ENCODE results near the gene DIPK1A.
"Not testable (repeated sequence)": the region's sequence is repeated elsewhere in the genome, so short reads cannot be mapped to it uniquely, and the experiment has no call there.

DIPK1A gene

GRCh38 chr1:92921031-92922023 lies 39.9 kb downstream of the DIPK1A start:
- no peak for DNase-seq (ENCODE audit: low read depth in 2 of 2)

- DNase-seq (ENCODE audit: low read depth in 2 of 2): no peak
Observed at GRCh38 chr1:92916899-92917298, 44.4 kb downstream of the DIPK1A start.

DNA sequence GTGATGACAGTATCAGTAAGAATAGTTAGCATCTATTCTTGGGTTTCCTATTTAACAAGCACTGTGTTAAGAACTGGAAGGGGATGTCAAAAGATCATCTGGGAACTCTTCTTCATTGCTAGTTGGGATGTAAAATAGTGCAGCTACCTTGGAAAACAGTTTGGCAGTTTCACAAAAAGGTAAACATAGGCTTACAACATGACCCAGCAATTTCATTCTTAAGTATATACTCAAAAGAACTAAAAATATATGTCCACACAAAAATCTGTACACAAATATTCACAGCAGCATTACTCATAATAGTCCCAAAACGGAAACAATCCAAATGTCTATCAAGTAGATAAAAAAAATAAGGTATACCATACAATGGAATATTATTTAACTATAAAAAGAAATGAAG lies 45.7 kb downstream of the DIPK1A start:
- no peak for DNase-seq (ENCODE audit: low read depth in 2 of 2)

DNA sequence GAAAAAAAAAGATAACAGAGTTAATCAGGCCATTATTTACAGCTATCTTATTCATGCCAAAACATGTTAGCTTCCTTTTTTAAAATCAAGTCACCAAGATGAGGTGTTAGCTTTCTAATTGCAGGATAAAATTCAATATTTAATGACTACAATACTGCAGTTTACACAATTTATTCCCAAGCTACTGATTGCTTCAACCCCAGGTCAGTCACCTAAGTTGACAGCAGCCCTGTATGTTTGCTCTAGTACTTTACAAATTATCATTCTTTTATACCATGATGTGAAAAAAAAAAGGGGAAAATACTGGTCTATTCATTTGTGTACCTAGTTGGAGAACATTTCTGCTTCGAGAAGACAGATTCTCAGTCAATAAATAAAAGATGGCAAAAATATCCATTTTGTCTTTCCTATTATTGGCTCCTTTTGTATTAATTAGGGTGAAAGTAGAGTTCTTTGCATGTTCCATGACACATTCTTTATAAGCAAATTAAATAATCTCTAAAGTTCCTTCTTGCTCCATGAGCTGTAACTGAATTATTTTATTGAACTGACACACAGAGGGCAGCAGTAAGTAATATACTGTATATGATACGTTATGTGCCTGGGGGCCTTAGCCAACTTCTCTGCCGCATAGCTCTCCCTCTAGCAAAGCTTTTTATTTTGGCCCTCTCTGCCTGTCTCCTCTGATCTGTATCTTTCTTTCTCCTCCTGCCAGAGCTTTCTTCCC lies 48.0 kb downstream of the DIPK1A start:
- no peak for DNase-seq (ENCODE audit: low read depth in 2 of 2)

DNA sequence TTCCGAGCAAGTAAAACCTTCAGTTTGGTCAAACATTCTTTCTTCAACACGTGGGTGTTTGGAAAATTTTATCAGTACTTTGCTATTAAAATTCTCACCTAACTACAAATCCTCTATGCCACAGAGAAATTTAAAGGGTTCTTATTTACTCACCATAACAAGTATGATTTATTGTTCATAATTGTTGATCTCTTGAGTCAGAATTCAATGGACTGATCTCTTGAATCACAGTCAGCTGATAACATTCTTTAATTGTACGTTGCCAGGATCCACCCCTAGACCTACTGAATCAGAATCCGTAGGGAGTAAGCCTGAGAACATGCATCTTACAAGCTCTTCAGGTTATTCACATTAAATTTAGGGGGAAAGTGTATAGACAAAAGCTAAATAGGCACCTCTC lies 51.2 kb downstream of the DIPK1A start:
- no peak for DNase-seq (ENCODE audit: low read depth in 2 of 2)

GRCh38 chr1:92909321-92909720 lies 51.9 kb downstream of the DIPK1A start:
- no peak for DNase-seq (ENCODE audit: low read depth in 2 of 2)

DNA sequence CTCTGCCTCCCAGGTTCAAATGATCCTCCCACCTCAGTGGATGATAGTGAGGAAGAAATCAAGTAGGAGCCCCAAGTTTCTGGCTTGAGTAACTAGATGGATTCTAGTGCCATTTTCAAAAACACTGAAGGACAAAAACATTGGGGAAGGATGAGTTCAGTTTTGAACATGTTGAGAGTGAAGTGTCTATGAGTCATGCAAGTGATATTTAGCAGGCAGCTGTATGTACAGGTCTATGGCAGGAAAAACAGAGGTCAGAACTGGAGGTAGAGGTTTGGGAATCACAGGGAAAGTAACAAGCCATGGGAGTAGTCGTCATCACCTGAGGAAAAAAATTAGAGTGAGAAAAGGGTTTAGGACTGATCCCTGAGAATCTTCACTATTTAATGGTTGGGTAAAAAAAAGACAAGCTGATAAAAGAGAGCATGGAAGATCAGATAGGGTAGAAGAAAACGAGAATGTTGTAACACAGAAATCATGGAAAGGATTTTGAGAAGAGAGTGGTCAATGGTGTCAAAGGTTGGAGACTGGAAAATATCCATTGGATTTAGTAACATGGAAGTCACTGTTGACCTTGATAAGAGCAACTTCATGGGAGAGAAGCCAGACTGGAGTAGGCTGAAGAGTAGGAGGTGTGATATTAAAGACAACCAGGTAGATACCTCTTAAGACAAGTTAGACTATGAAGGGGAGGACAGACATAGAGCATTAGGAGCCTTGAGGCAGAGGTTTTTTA lies 53.1 kb downstream of the DIPK1A start:
- DNase-seq (ENCODE audit: low read depth in 2 of 2): no peak

DNA sequence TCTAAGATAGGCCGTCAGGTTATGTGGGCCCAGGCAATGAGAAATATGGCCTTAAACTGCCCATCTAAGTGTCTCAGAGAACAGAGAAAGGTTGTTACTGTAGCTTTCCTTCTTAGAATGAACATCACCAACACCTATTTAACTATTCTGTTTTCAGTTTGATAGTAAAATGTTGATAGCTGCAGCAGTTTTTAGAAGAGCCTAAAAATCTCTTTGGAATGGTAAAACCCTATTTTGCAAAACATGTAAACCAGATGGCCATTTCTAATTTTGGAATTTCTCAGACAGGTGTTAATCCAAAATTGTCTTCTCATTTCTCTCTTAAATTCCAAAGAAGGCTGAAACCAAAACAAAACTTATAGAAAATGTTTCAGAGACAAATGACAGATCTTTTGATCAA lies 57.5 kb downstream of the DIPK1A start:
- no peak for DNase-seq (ENCODE audit: low read depth in 2 of 2)

GRCh38 chr1:92902406-92902744 lies 58.9 kb downstream of the DIPK1A start:
- DNase-seq (ENCODE audit: low read depth in 2 of 2): no peak

GRCh38 chr1:92901699-92902405 lies 59.4 kb downstream of the DIPK1A start:
- DNase-seq (ENCODE audit: low read depth in 2 of 2): no peak

- no peak for DNase-seq (ENCODE audit: low read depth in 2 of 2)
Observed at GRCh38 chr1:92901126-92901525, 60.1 kb downstream of the DIPK1A start.

- no peak for DNase-seq (ENCODE audit: low read depth in 2 of 2)
Observed at GRCh38 chr1:92900539-92900938, 60.7 kb downstream of the DIPK1A start.

- DNase-seq (ENCODE audit: low read depth in 2 of 2): no peak
Observed at GRCh38 chr1:92899780-92900179, 61.5 kb downstream of the DIPK1A start.

- DNase-seq (ENCODE audit: low read depth in 2 of 2): not testable (repeated sequence)
Observed at GRCh38 chr1:92898053-92898452, 63.2 kb downstream of the DIPK1A start.

DNA sequence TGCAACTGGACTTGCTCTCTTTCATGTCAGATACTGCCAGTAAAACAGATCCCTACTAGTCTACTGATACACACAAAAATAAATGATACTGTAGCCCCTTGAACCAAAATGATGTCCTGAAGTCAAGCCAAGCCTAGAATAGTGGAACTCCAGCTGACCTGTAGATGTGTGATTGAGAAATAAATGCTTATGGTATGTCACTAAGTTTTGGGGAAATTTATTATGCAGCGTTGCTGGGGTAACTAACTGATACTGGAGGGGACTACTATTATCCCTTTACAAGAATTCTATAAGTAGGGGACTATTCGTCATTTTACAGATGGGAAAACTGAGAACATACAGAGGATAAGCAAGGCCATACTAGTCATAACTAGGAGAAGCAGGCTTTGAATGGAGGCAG lies 73.8 kb downstream of the DIPK1A start:
- no peak for DNase-seq (ENCODE audit: low read depth in 2 of 2)

DNA sequence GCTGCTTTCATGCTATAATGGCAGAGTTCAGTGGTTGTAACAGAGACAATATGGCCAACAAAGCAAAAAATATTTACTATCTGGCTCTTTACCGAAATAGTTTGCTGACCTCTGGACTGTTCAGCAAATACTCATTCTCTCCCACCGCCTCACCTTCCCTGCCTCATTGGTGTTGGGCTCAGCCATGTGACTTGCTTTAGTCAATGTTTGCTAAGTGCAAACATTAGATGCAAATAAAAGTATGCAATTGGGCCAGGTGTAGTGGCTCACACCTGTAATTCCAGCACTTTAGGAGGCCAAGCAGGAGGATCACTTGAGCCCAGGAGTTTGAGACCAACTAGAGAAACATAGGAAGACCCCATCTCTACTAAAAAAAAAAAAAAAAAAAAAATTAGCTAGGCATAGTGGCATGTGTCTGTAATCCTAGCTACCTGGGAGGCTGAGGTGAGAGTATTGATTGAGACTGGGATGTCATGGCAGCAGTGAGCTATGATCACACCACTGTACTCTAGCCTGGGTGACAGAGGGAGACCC lies 74.3 kb downstream of the DIPK1A start:
- no peak for DNase-seq (ENCODE audit: low read depth in 2 of 2)

GRCh38 chr1:92884195-92884594 lies 77.1 kb downstream of the DIPK1A start:
- DNase-seq (ENCODE audit: low read depth in 2 of 2): no peak

DNA sequence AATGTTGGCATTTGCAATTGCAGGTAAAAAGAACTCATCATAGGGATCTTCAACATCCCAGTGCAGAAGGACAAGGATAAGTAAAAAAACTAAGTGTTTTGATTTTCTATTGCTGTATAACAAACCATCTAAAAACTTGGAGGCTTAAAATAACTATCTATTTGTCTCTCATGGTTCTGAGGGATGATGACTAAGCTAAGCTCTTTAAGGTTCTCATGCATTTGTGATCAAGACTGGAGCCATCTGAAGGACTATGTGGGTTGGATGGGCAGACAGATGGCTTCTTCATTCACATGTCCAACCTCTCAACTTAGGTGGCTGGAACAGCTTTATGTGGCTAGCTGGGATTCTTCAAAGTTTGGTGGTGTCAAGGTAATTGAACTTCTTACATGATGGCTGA lies 78.0 kb downstream of the DIPK1A start:
- no peak for DNase-seq (ENCODE audit: low read depth in 2 of 2)

DNA sequence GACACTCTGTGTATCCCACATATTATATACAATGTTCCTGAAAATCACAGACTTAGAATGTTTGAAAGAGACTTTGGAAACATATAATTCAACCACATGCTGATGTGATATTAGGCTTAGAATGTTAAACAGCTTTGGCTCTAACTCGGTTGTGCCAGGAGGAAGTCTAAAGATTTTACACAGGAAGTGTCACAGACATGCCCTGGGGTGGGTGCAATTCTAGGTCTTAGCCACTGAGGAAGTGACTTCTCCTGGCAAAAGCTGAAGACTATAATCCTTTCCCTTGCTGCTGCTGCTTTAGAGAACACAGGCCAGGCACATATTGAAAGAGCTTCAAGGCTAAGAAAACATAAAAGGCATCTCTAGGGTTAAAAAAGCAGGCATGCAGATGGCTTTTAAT lies 78.4 kb downstream of the DIPK1A start:
- no peak for DNase-seq (ENCODE audit: low read depth in 2 of 2)

GRCh38 chr1:92881391-92881790 lies 79.9 kb downstream of the DIPK1A start:
- no peak for DNase-seq (ENCODE audit: low read depth in 2 of 2)

DNA sequence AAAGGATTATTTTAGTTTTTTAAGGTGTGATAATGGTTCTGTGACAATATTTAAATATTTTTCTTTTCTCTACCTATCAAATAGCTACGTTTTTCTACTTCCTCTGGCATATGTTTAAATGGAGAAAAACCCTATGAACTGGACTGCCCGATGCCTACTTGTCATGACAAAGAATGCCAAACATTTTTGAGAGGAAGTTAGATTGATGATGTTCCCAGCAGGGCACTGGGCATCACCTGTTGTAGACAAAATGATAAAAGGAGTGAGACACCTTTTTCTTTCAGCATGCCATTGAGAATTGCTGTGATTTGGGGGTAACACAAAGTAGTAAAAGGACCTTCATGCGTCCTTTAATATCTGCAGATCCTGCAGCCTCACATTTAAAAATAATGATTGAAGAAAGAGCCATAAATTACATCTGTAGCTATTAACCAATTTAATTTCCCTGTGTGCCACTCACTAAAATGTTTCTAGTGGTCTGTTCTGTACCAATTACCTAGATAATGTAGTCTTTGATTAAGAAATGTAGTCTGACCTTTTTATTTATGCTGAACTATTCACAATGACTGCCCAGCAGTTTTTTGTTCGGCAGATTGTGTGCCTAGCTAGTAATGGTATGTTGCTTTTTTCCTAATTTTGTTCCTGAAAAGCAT lies 81.8 kb downstream of the DIPK1A start:
- no peak for DNase-seq (ENCODE audit: low read depth in 2 of 2)

Data from stimulated activated CD4-positive, alpha-beta T cell treated with anti-CD3 and anti-CD28 coated beads, Interleukin-4, amount 100 ng/mL, for 48 hours (primary cell).